Subcutaneous abdominal adipose tissue (tissue), 5 donors: ENCODE measurements around the gene RASGRP4.

Experiments used
- H3K27ac ChIP-seq: one replicate; pipeline ENCODE4 v1.7.0; 2013; ENCODE audit warnings: low read depth, mild to moderate bottlenecking, inconsistent platforms, low read length, moderate library complexity
- H3K27me3 ChIP-seq, 5 donors: one replicate each; pipeline ENCODE4 v1.7.0; 2013; ENCODE audit warnings: low read length in 5 of 5, inconsistent platforms in 1 of 5; ENCODE audit not compliant: control insufficient read depth in 5 of 5, insufficient read depth in 4 of 5
- H3K36me3 ChIP-seq, 5 donors: one replicate each; pipeline ENCODE4 v1.7.0; 2013; ENCODE audit warnings: low read length in 5 of 5; ENCODE audit not compliant: control insufficient read depth in 5 of 5, insufficient read depth in 5 of 5
- H3K4me1 ChIP-seq, 5 donors: one replicate each; pipeline ENCODE4 v1.7.0; 2013; ENCODE audit warnings: low read length in 5 of 5, mild to moderate bottlenecking in 3 of 5, moderate library complexity in 1 of 5; ENCODE audit not compliant: control insufficient read depth in 5 of 5, insufficient read depth in 5 of 5
- H3K4me3 ChIP-seq, 5 donors: one replicate each; pipeline ENCODE4 v1.7.0; 2013; ENCODE audit warnings: low read length in 5 of 5, low read depth in 1 of 5
- H3K9ac ChIP-seq, 5 donors: one replicate each; pipeline ENCODE4 v1.7.0; 2013; ENCODE audit warnings: low read length in 5 of 5, mild to moderate bottlenecking in 4 of 5, moderate library complexity in 3 of 5
- H3K9me3 ChIP-seq, 5 donors: one replicate each; pipeline ENCODE4 v1.7.0; 2013; ENCODE audit warnings: low read length in 5 of 5; ENCODE audit not compliant: control insufficient read depth in 5 of 5
- donor health status: healthy.
- donor health status: healthy.
- donor health status: healthy.
- donor health status: healthy.
- donor health status: healthy.

Gene RASGRP4

DNA sequence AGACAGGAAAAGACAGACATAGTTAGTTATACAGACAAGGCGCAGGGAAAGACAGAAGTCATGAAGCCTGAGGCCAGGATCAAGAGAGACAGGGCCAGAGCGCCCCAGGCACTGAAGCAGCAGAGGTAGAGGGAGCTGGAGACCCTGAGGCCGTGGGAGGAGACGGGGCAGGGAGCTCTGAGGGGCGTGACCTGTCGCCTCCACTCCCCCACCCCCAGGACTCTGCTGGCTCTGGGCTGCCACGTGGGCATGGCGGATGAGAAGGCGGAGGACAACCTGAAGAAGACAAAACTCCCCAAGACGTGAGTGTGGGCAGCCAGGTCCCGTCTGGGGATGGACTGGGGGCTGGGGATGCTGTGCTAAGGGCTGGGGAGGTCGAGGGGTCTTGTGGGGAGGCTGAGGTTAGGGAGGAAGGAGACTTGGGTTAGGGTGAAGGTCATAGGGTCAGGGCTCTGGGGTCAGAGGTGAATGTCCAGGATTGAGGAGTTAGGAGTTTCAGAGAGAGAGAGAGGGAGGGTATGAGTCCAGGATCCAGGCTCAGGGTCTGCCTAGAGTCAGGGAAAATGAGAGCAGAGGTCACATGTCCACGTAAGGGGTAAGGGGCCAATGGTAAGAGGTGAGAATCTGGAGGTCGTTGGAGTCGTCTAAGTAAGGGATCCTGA, 38.5 kb upstream of the RASGRP4 start:
- Histone ChIP-seq H3K36me3 (peaks cover 0 to 36% (median 0%) of the 10 kb centered on the region in 5 donors), H3K27me3 (peaks cover 0 to 11% (median 4%) of the 10 kb centered on the region in 5 donors), H3K4me1 (no peaks in the 10 kb centered on the region), H3K27ac (no peak overlapping the region), H3K9me3 (peaks cover 0 to 4% (median 0%) of the 10 kb centered on the region in 5 donors), H3K9ac (no peak overlapping the region), H3K4me3 (no peak overlapping the region)

DNA sequence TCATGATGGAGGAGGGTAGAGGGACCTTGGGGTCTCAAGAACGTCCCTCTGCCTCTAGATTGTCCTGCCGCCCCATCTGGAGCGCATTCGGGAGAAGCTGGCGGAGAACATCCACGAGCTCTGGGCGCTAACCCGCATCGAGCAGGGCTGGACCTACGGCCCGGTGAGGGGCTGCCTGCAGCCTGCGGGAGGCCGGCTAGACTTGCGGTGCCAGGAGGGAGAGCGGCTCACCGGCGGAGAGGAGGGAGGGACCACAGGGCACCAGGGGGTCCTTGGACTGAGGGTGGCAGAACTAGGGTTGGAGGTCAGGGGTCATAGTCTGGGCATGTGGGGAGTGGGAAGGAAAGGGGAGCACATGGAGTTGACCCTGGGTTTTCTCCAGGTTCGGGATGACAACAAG, 37.3 kb upstream of the RASGRP4 start:
- Histone ChIP-seq H3K4me3 (no peak overlapping the region), H3K9ac (no peak overlapping the region), H3K4me1 (no peaks in the 10 kb centered on the region), H3K36me3 (peaks cover 0 to 29% (median 0%) of the 10 kb centered on the region in 5 donors), H3K27me3 (peaks cover 0 to 11% (median 0%) of the 10 kb centered on the region in 5 donors), H3K9me3 (peaks cover 0 to 4% (median 0%) of the 10 kb centered on the region in 5 donors), H3K27ac (no peak overlapping the region)

DNA sequence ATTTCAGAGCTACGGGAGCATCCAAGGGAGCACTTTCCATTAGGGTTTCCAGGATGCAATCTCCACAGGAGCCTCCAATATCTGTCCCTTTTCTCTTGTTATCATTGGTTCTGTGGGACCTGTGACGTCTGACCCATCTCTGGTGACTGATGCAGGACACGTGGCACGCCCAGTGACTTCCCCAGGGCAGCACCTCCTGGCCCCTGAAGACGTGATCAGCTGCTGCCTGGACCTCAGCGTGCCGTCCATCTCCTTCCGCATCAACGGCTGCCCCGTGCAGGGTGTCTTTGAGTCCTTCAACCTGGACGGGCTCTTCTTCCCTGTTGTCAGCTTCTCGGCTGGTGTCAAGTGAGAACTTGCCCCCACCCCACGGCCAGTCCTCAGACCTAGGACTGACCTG, 33.0 kb upstream of the RASGRP4 start:
- Histone ChIP-seq H3K9ac (no peak overlapping the region), H3K27ac (no peak overlapping the region), H3K9me3 (no peaks in the 10 kb centered on the region), H3K4me1 (no peaks in the 10 kb centered on the region), H3K27me3 (peaks cover 0 to 11% (median 0%) of the 10 kb centered on the region in 5 donors), H3K4me3 (no peak overlapping the region), H3K36me3 (peaks cover 0 to 21% (median 0%) of the 10 kb centered on the region in 5 donors)

DNA sequence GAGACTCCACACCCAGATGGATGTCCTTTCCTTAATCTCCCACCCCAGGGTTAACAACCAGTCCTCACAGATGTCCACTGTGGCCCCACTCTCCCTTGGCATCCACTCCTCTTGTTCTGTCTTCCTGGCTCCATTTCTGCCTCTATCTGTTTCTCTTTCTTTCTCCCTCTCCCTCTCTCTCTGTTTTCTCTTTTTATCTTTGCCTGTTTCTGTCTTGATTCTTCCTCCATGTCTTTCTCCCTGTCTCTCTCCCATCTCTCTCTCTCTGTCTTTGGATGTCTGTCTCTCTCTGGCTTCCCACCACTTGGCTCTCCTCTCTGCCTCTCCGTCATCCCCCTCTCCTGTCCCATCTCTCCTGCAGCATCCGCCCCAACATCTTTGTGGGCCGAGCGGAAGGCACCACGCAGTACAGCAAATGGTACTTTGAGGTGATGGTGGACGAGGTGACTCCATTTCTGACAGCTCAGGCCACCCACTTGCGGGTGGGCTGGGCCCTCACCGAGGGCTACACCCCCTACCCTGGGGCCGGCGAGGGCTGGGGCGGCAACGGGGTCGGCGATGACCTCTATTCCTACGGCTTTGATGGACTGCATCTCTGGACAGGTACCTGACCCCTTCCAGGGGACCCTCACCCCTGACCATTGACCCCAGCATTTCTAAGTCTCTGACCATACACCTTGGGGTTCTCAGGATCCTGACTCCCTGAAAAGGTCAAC, 31.8 kb upstream of the RASGRP4 start:
- H3K36me3 ChIP-seq, result peaks cover 0 to 21% (median 0%) of the 10 kb centered on the region in 5 donors
- H3K9me3 ChIP-seq, result no peaks in the 10 kb centered on the region
- no peaks in the 10 kb centered on the region for H3K4me1 ChIP-seq
- no peak overlapping the region for H3K4me3 ChIP-seq
- no peak overlapping the region for H3K27ac ChIP-seq
- peaks cover 0 to 9% (median 0%) of the 10 kb centered on the region in 5 donors for H3K27me3 ChIP-seq
- no peak overlapping the region for H3K9ac ChIP-seq

DNA sequence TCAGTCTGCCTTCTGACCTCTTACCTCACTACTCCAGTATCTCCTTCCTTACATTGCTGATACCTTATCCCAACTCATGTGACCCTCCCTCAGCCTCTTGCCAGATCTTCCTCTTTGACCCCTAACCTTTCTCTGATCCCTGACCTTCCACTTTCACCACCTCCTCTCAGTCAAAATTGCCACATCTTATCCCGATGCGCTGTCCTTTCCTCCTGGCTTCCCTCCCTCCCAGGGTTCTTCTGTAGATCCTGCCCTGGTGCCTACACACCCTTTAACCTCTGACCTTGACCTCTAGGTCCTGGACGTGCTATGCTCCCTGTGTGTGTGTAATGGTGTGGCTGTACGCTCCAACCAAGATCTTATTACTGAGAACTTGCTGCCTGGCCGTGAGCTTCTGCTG, 31.2 kb upstream of the RASGRP4 start:
- H3K4me1 ChIP-seq, result no peaks in the 10 kb centered on the region
- H3K36me3 ChIP-seq, result peaks cover 0 to 26% (median 0%) of the 10 kb centered on the region in 5 donors
- H3K27ac ChIP-seq, result no peak overlapping the region
- H3K27me3 ChIP-seq, result peaks cover 0 to 8% (median 3%) of the 10 kb centered on the region in 5 donors
- H3K9ac ChIP-seq, result no peak overlapping the region
- no peak overlapping the region for H3K4me3 ChIP-seq
- no peaks in the 10 kb centered on the region for H3K9me3 ChIP-seq

DNA sequence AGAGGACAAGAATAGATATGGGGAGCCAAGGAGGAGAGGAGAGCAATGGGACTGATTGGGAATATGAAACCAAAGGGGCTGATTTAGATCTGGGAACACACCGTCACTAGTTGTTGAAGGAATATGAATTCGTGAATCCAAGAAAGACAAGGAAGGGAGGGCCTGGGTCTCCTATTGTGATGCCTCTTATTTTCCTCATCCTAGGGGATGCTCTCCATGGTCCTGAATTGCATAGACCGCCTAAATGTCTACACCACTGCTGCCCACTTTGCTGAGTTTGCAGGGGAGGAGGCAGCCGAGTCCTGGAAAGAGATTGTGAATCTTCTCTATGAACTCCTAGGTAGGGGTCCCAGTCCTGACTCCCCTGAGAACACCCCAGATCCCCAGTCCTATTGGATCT, 29.0 kb upstream of the RASGRP4 start:
- no peak overlapping the region for H3K9ac ChIP-seq
- H3K9me3 ChIP-seq, result no peaks in the 10 kb centered on the region

DNA sequence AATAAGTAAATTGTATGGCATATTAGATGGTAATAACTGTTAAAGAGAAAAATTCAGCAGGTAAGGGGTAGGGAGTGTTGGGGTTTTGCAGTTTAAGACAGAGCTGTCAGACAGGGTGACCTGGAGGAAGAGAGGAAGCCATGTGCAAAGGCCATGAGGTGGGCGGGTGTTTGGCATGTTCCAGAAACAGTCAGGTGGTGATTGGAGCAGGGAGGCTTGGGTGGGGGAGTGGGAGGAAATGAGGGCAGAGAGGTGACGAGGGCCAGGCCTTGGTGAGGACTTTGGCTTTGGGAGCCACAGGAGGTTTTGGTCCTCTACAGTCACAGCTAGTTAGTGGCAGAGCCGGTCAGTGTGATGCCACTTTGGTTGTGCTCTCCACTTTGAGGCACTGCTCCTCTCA, 27.6 kb upstream of the RASGRP4 start:
- Histone ChIP-seq H3K27ac (no peak overlapping the region), H3K36me3 (peaks cover 0 to 39% (median 0%) of the 10 kb centered on the region in 5 donors), H3K4me1 (no peaks in the 10 kb centered on the region), H3K9me3 (no peaks in the 10 kb centered on the region), H3K9ac (no peak overlapping the region), H3K27me3 (peaks cover 0 to 3% (median 0%) of the 10 kb centered on the region in 5 donors), H3K4me3 (no peak overlapping the region)

More for the DNA sequence above, 29.0 kb upstream of the RASGRP4 start:
- H3K4me3 ChIP-seq, result no peak overlapping the region
- peaks cover 0 to 36% (median 0%) of the 10 kb centered on the region in 5 donors for H3K36me3 ChIP-seq
- H3K27ac ChIP-seq, result no peak overlapping the region
- peaks cover 0 to 4% (median under 1%) of the 10 kb centered on the region in 5 donors for H3K27me3 ChIP-seq
- no peaks in the 10 kb centered on the region for H3K4me1 ChIP-seq

DNA sequence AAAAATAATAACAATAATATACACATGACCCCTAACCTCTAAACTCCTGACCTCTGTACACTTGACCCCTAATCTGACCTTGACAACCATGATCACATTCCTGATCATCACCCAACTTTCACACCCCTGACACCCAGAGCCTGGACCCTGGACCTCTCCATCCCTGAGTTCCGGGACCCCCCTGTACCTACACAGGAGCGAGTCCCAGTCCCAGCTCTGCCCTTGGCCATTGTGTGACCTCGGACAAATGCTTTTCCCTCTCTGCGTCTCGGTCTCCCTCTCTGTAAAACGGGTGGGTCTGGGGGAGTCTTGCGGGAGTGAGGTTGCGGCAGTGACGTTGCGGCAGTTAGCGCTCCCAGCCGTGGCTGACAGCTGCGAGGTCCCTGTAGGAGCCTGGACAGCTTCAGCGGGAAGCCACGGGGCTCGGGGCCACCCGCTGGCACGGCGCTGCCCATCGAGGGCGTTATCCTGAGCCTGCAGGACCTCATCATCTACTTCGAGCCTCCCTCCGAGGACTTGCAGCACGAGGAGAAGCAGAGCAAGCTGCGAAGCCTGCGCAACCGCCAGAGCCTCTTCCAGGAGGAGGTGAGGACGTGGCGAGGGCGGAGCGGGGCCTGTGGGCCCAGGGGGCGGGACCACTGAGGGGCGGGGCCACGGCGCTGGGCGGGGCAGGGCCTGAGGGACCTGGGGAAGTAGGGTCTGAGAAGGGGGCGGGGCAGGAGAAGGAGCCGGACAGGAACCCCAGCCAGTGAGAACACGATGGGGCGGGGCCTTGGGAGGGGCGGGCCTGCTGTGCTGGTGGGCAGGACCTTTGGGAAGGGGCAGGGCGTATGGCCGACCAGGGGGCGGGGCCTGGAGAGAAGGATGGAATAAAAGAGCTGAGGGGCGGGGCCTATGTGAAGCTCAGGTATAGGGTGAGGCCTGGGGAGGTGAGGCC, 26.7 kb upstream of the RASGRP4 start:
- Histone ChIP-seq H3K9me3 (no peaks in the 10 kb centered on the region), H3K4me1 (no peaks in the 10 kb centered on the region), H3K36me3 (peaks cover 0 to 39% (median 0%) of the 10 kb centered on the region in 5 donors), H3K4me3 (no peak overlapping the region), H3K9ac (no peak overlapping the region), H3K27me3 (peaks cover 0 to 3% (median 0%) of the 10 kb centered on the region in 5 donors), H3K27ac (no peak overlapping the region)

DNA sequence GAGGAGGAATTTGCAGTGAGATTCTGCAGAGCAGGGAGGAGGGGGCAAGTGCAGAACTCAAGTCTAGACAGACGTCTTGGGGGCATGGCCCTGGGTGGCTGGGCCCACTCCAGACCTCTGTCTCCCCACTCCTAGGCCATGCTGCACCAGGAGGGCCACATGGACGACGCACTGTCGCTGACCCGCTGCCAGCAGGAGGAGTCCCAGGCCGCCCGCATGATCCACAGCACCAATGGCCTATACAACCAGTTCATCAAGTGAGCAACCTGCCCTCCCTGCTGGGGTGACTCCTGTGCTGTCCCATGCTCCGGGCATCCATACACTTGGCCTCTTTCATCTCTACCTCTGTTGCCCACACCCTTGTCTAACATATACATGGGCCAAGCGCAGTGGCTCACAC, 25.6 kb upstream of the RASGRP4 start:
- H3K27me3 ChIP-seq, result peaks cover 0 to 3% (median 0%) of the 10 kb centered on the region in 5 donors
- peaks cover 0 to 34% (median 0%) of the 10 kb centered on the region in 5 donors for H3K36me3 ChIP-seq
- no peak overlapping the region for H3K4me3 ChIP-seq
- no peak overlapping the region for H3K27ac ChIP-seq
- H3K9me3 ChIP-seq, result no peaks in the 10 kb centered on the region
- no peak overlapping the region for H3K9ac ChIP-seq
- no peaks in the 10 kb centered on the region for H3K4me1 ChIP-seq
